PC-3 (cell line): ENCODE results near the gene LAMB2. TPM values are rescaled to one million over a fixed set of nuclear protein-coding genes. Genes with fewer than 3 reads are reported as not detected.
A peak's percentile ranks its signal among the peaks of the same experiment; 100 is the strongest.

Experiments
- ATAC-seq: fragments of 200-7000 bp; cut with Tn5 transposase; 2 replicates; pipeline ENCODE4 v1.9.1; 2020; ENCODE audit warnings: mild to moderate bottlenecking, moderate library complexity
- BruUV-seq: library from RNA; stranded (reverse); fragments of 400-500 nt; replicated peaks from 2 replicates; lab custom pipeline; 2021; lab: Mats Ljungman, UMichigan
- CTCF ChIA-PET: fragments of 300-600 bp; sonication (Branson Sonifier 250); formaldehyde crosslinking; loops from one replicate; lab custom pipeline; 2022; ENCODE audit warnings: antibody characterized with exemption; lab: Charles Lee
- POLR2A ChIA-PET: fragments of 300-600 bp; sonication (Branson Sonifier 250); formaldehyde crosslinking; loops from one replicate; lab custom pipeline; 2022; ENCODE audit warnings: antibody characterized with exemption; ENCODE audit not compliant: unreplicated experiment; lab: Charles Lee
- DNase-seq: peaks from one replicate; pipeline ENCODE4 v3.0.0-alpha.2; 2015
- H2AFZ ChIP-seq: fragments of 300-600 bp; sonication (generic); 2 replicates; pipeline ENCODE4 v1.6.0; 2016; ENCODE audit warnings: antibody characterized with exemption, low read length
- H3F3A ChIP-seq: fragments of 300-600 bp; sonication (generic); one replicate; pipeline ENCODE4 v1.6.0; 2017; ENCODE audit warnings: antibody characterized with exemption, low read length, control low read depth, mild to moderate bottlenecking; ENCODE audit not compliant: unreplicated experiment
- H3K27ac ChIP-seq: fragments of 300-600 bp; sonication (generic); 2 replicates; pipeline ENCODE4 v1.5.1; 2016; ENCODE audit warnings: mild to moderate bottlenecking, low read length
- H3K27me3 ChIP-seq: fragments of 300-600 bp; sonication (generic); 2 replicates; pipeline ENCODE4 v1.6.1; 2016; ENCODE audit warnings: low read length, mixed read lengths
- H3K36me3 ChIP-seq: fragments of 300-600 bp; sonication (generic); 2 replicates; pipeline ENCODE4 v1.6.1; 2016; ENCODE audit warnings: low read depth, mixed run types, low read length, mixed read lengths
- H3K4me1 ChIP-seq: fragments of 300-600 bp; sonication (generic); 2 replicates; pipeline ENCODE4 v1.5.1; 2016; ENCODE audit warnings: low read length; ENCODE audit not compliant: insufficient read depth
- H3K4me2 ChIP-seq: fragments of 300-600 bp; sonication (generic); 2 replicates; pipeline ENCODE4 v1.6.0; 2016; ENCODE audit warnings: low read length
- H3K4me3 ChIP-seq: fragments of 300-600 bp; sonication (generic); 2 replicates; pipeline ENCODE4 v1.5.1; 2016; ENCODE audit warnings: mild to moderate bottlenecking, low read length, mixed read lengths
- H3K79me2 ChIP-seq: fragments of 300-600 bp; sonication (generic); 2 replicates; pipeline ENCODE4 v1.6.1; 2017; ENCODE audit warnings: low read length, mixed read lengths
- H3K9ac ChIP-seq: fragments of 300-600 bp; sonication (generic); 2 replicates; pipeline ENCODE4 v1.6.0; 2016; ENCODE audit warnings: mild to moderate bottlenecking, low read length
- H3K9me2 ChIP-seq: fragments of 300-600 bp; sonication (generic); replicated peaks from 2 replicates; pipeline ENCODE4 v1.6.1; 2016; ENCODE audit warnings: mixed run types, low read length, mixed read lengths
- H3K9me3 ChIP-seq: fragments of 300-600 bp; sonication (generic); 2 replicates; pipeline ENCODE4 v1.6.1; 2016; ENCODE audit warnings: low read length, mixed read lengths
- H4K20me1 ChIP-seq: fragments of 300-600 bp; sonication (generic); 2 replicates; pipeline ENCODE4 v1.6.1; 2016; ENCODE audit warnings: low read length, mixed read lengths
- EZH2 ChIP-seq: fragments of 300-600 bp; sonication (generic); IDR thresholded peaks from one replicate; pipeline ENCODE4 v1.6.1; 2017; ENCODE audit warnings: antibody characterized with exemption, mild to moderate bottlenecking, low read length; ENCODE audit not compliant: unreplicated experiment
- EZH2phosphoT487 ChIP-seq: fragments of 300-600 bp; sonication (generic); IDR thresholded peaks from 2 replicates; pipeline ENCODE4 v1.6.1; 2018; ENCODE audit warnings: mild to moderate bottlenecking, antibody characterized with exemption, low read length, borderline replicate concordance
- intact Hi-C: fragments of 100-400 bp; cut with micrococcal nuclease; formaldehyde crosslinking; loops from 2 replicates; pipeline ENCODE4 v1.9.0; 2023
- total RNA-seq: library from RNA; depleted of rRNA; stranded (reverse); fragments of >200 nt; gene quantifications from 2 replicates; pipeline ENCODE4 v1.2.3, GENCODE V29; 2014
- TF ChIP-seq, protein P1 (sequence below): fragments of 300-600 bp; sonication (generic); conservative IDR thresholded peaks from 2 replicates; pipeline ENCODE4 v1.5.1; 2017; ENCODE audit warnings: antibody characterized with exemption, low read depth, mild to moderate bottlenecking, low read length

LAMB2 gene
- total RNA-seq, 1 experiment from 2014 or later, result 240 TPM

- no peaks in the 10 kb centered on the region for H3F3A ChIP-seq
- no peak for TF ChIP-seq EZH2
- no peak overlapping the region for H3K27ac ChIP-seq
- intact Hi-C loops, result no loop called here
- no peak overlapping the region for H2AFZ ChIP-seq
- no peak overlapping the region for H3K9ac ChIP-seq
- H3K79me2 ChIP-seq, result no peaks in the 10 kb centered on the region
- DNase-seq, result no peak
- no peak overlapping the region for H3K4me2 ChIP-seq
- H3K36me3 ChIP-seq, result peaks cover 10% of the 10 kb centered on the region; the same call in 1 of the 2 replicates
- H3K27me3 ChIP-seq, result no peaks in the 10 kb centered on the region
- CTCF ChIA-PET, result no interaction called here
- no peaks in the 10 kb centered on the region for H3K4me1 ChIP-seq
- H3K9me3 ChIP-seq, result no peaks in the 10 kb centered on the region
- no peak for ATAC-seq
- POLR2A ChIA-PET, result no interaction called here
- H4K20me1 ChIP-seq, result no peaks in the 10 kb centered on the region
- H3K9me2 ChIP-seq, result no peaks in the 10 kb centered on the region
- no peak overlapping the region for H3K4me3 ChIP-seq
- BruUV-seq, result no TSS peak
Observed at GRCh38 chr3:49158792-49159191, 25.9 kb upstream of the LAMB2 start.

DNA sequence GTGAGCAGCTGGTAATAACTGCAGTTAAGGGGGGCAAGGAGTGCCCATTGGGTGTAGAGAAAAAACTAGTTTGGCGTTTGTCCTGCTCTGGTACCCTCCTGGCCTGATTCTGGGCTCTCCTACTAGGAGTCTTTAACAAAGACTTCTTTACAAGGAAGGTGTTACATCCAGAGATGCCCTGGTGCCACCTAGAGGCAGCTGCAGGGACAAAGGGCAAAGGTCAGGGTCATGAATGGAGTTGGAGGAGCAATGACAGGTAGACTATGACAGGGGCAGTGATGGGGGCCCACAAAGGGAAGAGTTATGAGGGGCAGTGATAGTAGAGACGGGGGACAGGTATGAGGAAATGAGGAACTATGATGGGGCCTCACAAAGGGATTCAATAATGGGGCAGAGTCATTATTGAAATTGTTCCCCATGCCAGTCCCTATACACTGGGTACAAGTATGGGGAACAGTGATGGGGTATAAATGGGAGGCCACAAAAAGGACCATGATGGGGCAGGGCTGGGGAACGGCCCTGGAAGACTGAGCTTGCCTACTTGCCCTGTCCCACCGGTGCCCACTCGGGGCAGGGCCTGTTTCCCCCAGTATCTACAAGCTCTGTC, 25.4 kb upstream of the LAMB2 start:
- Histone ChIP-seq H4K20me1 (no peaks in the 10 kb centered on the region), H3K27me3 (no peaks in the 10 kb centered on the region), H3K4me3 (no peak overlapping the region), H3K27ac (no peak overlapping the region), H3K79me2 (no peaks in the 10 kb centered on the region), H3K4me1 (no peaks in the 10 kb centered on the region), H3K9me3 (no peaks in the 10 kb centered on the region), H2AFZ (no peak overlapping the region), H3F3A (no peaks in the 10 kb centered on the region), H3K9ac (no peak overlapping the region), H3K9me2 (no peaks in the 10 kb centered on the region), H3K36me3 (peaks cover 5% of the 10 kb centered on the region; the same call in 1 of the 2 replicates), H3K4me2 (no peak overlapping the region)
- peak; percentile 44 for ATAC-seq
- intact Hi-C loops, result no loop called here
- CTCF ChIA-PET, result interaction anchor here (0.5 kb wide), 1 partner anchor 53 kb away, joined by 3 read pairs; no protein-coding TSS in a partner anchor
- DNase-seq, result peak; percentile 48
- BruUV-seq, result no TSS peak
- POLR2A ChIA-PET, result no interaction called here
- TF ChIP-seq, protein P1, sequence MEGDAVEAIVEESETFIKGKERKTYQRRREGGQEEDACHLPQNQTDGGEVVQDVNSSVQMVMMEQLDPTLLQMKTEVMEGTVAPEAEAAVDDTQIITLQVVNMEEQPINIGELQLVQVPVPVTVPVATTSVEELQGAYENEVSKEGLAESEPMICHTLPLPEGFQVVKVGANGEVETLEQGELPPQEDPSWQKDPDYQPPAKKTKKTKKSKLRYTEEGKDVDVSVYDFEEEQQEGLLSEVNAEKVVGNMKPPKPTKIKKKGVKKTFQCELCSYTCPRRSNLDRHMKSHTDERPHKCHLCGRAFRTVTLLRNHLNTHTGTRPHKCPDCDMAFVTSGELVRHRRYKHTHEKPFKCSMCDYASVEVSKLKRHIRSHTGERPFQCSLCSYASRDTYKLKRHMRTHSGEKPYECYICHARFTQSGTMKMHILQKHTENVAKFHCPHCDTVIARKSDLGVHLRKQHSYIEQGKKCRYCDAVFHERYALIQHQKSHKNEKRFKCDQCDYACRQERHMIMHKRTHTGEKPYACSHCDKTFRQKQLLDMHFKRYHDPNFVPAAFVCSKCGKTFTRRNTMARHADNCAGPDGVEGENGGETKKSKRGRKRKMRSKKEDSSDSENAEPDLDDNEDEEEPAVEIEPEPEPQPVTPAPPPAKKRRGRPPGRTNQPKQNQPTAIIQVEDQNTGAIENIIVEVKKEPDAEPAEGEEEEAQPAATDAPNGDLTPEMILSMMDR, result peak; percentile 64
- TF ChIP-seq EZH2phosphoT487, result no peak

GRCh38 chr3:49157289-49157688, 24.4 kb upstream of the LAMB2 start:
- BruUV-seq, result no TSS peak

More at GRCh38 chr3:49157289-49157688, 24.4 kb upstream of the LAMB2 start:
- Histone ChIP-seq H3K27ac (no peak overlapping the region), H3K27me3 (no peaks in the 10 kb centered on the region), H3K4me2 (no peak overlapping the region), H3F3A (no peaks in the 10 kb centered on the region), H3K36me3 (no peaks in the 10 kb centered on the region), H2AFZ (no peak overlapping the region), H3K9me2 (no peaks in the 10 kb centered on the region), H3K4me3 (no peak overlapping the region), H3K9ac (no peak overlapping the region), H3K4me1 (no peaks in the 10 kb centered on the region), H4K20me1 (no peaks in the 10 kb centered on the region), H3K79me2 (no peaks in the 10 kb centered on the region), H3K9me3 (no peaks in the 10 kb centered on the region)
- no peak for TF ChIP-seq EZH2phosphoT487
- TF ChIP-seq, protein P1, result no peak
- no peak for TF ChIP-seq EZH2
- ATAC-seq, result peak; percentile 65
- CTCF ChIA-PET, result interaction anchor here (0.6 kb wide), 1 partner anchor 126 kb away, joined by 14 read pairs; no protein-coding TSS in a partner anchor
- POLR2A ChIA-PET, result no interaction called here
- intact Hi-C loops, result no loop called here
- peak; percentile 38 for DNase-seq
